Keratinocyte (primary cell): ENCODE results near the gene KCNJ3. TPM values are rescaled to one million over a fixed set of nuclear protein-coding genes. Genes with fewer than 3 reads are reported as not detected.

ENCODE experiments used
- DNase-seq: peaks from one replicate; pipeline ENCODE4 v3.0.0-alpha.2; 2011; ENCODE audit warnings: low read depth, missing footprints, low spot score
- FAIRE-seq: peaks from 2 replicates; lab custom pipeline; 2011; peaks lifted over from hg19 to GRCh38; lab: Jason Lieb, UNC
- H2AFZ ChIP-seq: 2 replicates; pipeline ENCODE4 v1.6.0; 2012; ENCODE audit warnings: low read length, control low read depth, inconsistent platforms; ENCODE audit not compliant: control insufficient read depth
- H3K27ac ChIP-seq: 2 replicates; pipeline ENCODE4 v1.5.1; 2011; ENCODE audit warnings: low read length; ENCODE audit not compliant: control insufficient read depth, insufficient read depth
- H3K27me3 ChIP-seq: 3 replicates; pipeline ENCODE4 v1.6.0; 2011; ENCODE audit warnings: low read length; ENCODE audit not compliant: control insufficient read depth, insufficient read depth; ENCODE audit errors: extremely low read depth
- H3K36me3 ChIP-seq, 2 experiments: 2 replicates in 1 of 2; 3 replicates in 1 of 2; pipeline ENCODE4 v1.5.1; 2011; ENCODE audit warnings: low read length in 2 of 2, mild to moderate bottlenecking in 1 of 2; ENCODE audit not compliant: control insufficient read depth in 2 of 2, insufficient read depth in 2 of 2; ENCODE audit errors: extremely low read depth in 1 of 2
- H3K4me1 ChIP-seq: 3 replicates; pipeline ENCODE4 v1.5.1; 2011; ENCODE audit warnings: low read length; ENCODE audit not compliant: control insufficient read depth, insufficient read depth; ENCODE audit errors: extremely low read depth
- H3K4me2 ChIP-seq: 3 replicates; pipeline ENCODE4 v1.6.0; 2011; ENCODE audit warnings: low read depth, low read length; ENCODE audit not compliant: control insufficient read depth, insufficient read depth; ENCODE audit errors: extremely low read depth
- H3K4me3 ChIP-seq, 3 experiments: fragments of 200-600 bp in 1 of 3; sonication (generic) in 1 of 3; 2 replicates in 2 of 3; 3 replicates in 1 of 3; pipeline ENCODE4 v1.5.1; 2011 to 2016; ENCODE audit warnings: low read length in 3 of 3, mild to moderate bottlenecking in 3 of 3, control low read depth in 2 of 3, inconsistent platforms in 1 of 3, low read depth in 1 of 3, mixed read lengths in 1 of 3, mixed run types in 1 of 3, moderate library complexity in 1 of 3; ENCODE audit not compliant: control insufficient read depth in 2 of 3, insufficient read depth in 2 of 3; ENCODE audit errors: extremely low read depth in 1 of 3
- H3K79me2 ChIP-seq: 2 replicates; pipeline ENCODE4 v1.6.0; 2012; ENCODE audit warnings: low read length; ENCODE audit not compliant: control insufficient read depth, insufficient read depth
- H3K9ac ChIP-seq: 3 replicates; pipeline ENCODE4 v1.6.0; 2011; ENCODE audit warnings: low read length; ENCODE audit not compliant: control insufficient read depth, insufficient read depth; ENCODE audit errors: extremely low read depth
- H3K9me1 ChIP-seq: 3 replicates; pipeline ENCODE4 v1.6.0; 2011; ENCODE audit warnings: low read length; ENCODE audit not compliant: control insufficient read depth, insufficient read depth; ENCODE audit errors: extremely low read depth
- H3K9me3 ChIP-seq: 2 replicates; pipeline ENCODE4 v1.5.1; 2012; ENCODE audit warnings: low read depth, low read length; ENCODE audit not compliant: control insufficient read depth
- H4K20me1 ChIP-seq: 3 replicates; pipeline ENCODE4 v1.6.0; 2011; ENCODE audit warnings: low read length; ENCODE audit not compliant: control insufficient read depth, insufficient read depth; ENCODE audit errors: extremely low read depth
- CTCF ChIP-seq, 3 experiments: IDR thresholded peaks in 1 of 3; conservative IDR thresholded peaks in 1 of 3; optimal IDR thresholded peaks in 1 of 3; 2 replicates in 2 of 3; 3 replicates in 1 of 3; pipeline versions ENCODE3 to v1.5.1; 2011; ENCODE audit warnings: low read length in 3 of 3, mild to moderate bottlenecking in 3 of 3, moderate library complexity in 2 of 3, control low read depth in 1 of 3, inconsistent platforms in 1 of 3; ENCODE audit not compliant: insufficient read depth in 2 of 3; ENCODE audit errors: extremely low read depth in 1 of 3
- EZH2 ChIP-seq: IDR thresholded peaks from one replicate; pipeline ENCODE4 v1.6.1; 2012; ENCODE audit warnings: inconsistent platforms, mild to moderate bottlenecking, low read length, moderate library complexity
- dilution Hi-C: fragments of 300-500 bp; cut with MboI; formaldehyde crosslinking; loops from one replicate; pipeline ENCODE4 v1.7.0; 2020; ENCODE audit warnings: low sequenced_read_pairs; ENCODE audit not compliant: extremely low pct_ligation_motif_present
- polyA plus RNA-seq, 5 experiments: library from polyadenylated mRNA; depleted of rRNA in 3 of 5; stranded (reverse) in 3 of 5; stranded (forward) in 1 of 5; unstranded in 1 of 5; fragments of >200 nt; gene quantifications; 1 replicate in 1 of 5; 2 replicates in 3 of 5; 3 replicates in 1 of 5; pipeline versions ENCODE4 v1.2.1 to v1.2.3, GENCODE V29; 2011 to 2012; ENCODE audit warnings: missing spikeins in 2 of 5, low read depth in 1 of 5, low replicate concordance in 1 of 5

KCNJ3 gene
- polyA plus RNA-seq, 1 donor (not counting 4 experiments of a cell fraction or from before 2014, with no cell fraction given): not detected

- no peaks in the 10 kb centered on the region for H3K27me3 ChIP-seq
- no peaks in the 10 kb centered on the region for H3K36me3 ChIP-seq
- TF ChIP-seq EZH2 (no peak), CTCF (optimal IDR thresholded peaks at IDR 0.05 in 1 of 3, IDR thresholded peaks at IDR 0.05 in 1 of 3, conservative IDR thresholded peaks at IDR 0.05 in 1 of 3; ENCODE audit: extremely low read depth in 1 of 3, insufficient read depth in 2 of 3, low read length in 3 of 3) (no peak)
- no peaks in the 10 kb centered on the region for H3K4me1 ChIP-seq
- H3K9me3 ChIP-seq: no peaks in the 10 kb centered on the region
- no peaks in the 10 kb centered on the region for H3K9me1 ChIP-seq
- no peaks in the 10 kb centered on the region for H3K79me2 ChIP-seq
- H3K27ac ChIP-seq: no peak overlapping the region
- H3K4me3 ChIP-seq: no peak overlapping the region
- no peak overlapping the region for H2AFZ ChIP-seq
- DNase-seq: no peak
- no peaks in the 10 kb centered on the region for H4K20me1 ChIP-seq
- FAIRE-seq: no peak
- dilution Hi-C loops: no loop called here
- no peak overlapping the region for H3K4me2 ChIP-seq
- no peak overlapping the region for H3K9ac ChIP-seq
Measured at GRCh38 chr2:154724194-154724797, 25.8 kb downstream of the KCNJ3 start.

- TF ChIP-seq CTCF (optimal IDR thresholded peaks at IDR 0.05 in 1 of 3, IDR thresholded peaks at IDR 0.05 in 1 of 3, conservative IDR thresholded peaks at IDR 0.05 in 1 of 3; ENCODE audit: extremely low read depth in 1 of 3, insufficient read depth in 2 of 3, low read length in 3 of 3) (no peak), EZH2 (no peak)
- FAIRE-seq (no peak), DNase-seq (no peak)
- no peaks in the 10 kb centered on the region for H3K36me3 ChIP-seq
- H3K9me3 ChIP-seq: no peaks in the 10 kb centered on the region
- H3K27me3 ChIP-seq: no peaks in the 10 kb centered on the region
- H4K20me1 ChIP-seq: no peaks in the 10 kb centered on the region
- H3K79me2 ChIP-seq: no peaks in the 10 kb centered on the region
- H2AFZ ChIP-seq: no peak overlapping the region
- H3K4me2 ChIP-seq: no peak overlapping the region
- no peaks in the 10 kb centered on the region for H3K9me1 ChIP-seq
- no peak overlapping the region for H3K27ac ChIP-seq
- no peaks in the 10 kb centered on the region for H3K4me1 ChIP-seq
- H3K4me3 ChIP-seq: no peak overlapping the region
- dilution Hi-C loops: no loop called here
- no peak overlapping the region for H3K9ac ChIP-seq
Measured at GRCh38 chr2:154740361-154740760, 41.9 kb downstream of the KCNJ3 start.
